ENCODE data around the gene MIB2. TPM values are rescaled to one million over a fixed set of nuclear protein-coding genes. Genes with fewer than 3 reads are reported as not detected.
A peak's percentile ranks its signal among the peaks of the same experiment; 100 is the strongest.

MIB2 gene
- total RNA-seq, 6 experiments from 2014 or later, result 20.7 to 38.5 (median 33.9) TPM

DNA sequence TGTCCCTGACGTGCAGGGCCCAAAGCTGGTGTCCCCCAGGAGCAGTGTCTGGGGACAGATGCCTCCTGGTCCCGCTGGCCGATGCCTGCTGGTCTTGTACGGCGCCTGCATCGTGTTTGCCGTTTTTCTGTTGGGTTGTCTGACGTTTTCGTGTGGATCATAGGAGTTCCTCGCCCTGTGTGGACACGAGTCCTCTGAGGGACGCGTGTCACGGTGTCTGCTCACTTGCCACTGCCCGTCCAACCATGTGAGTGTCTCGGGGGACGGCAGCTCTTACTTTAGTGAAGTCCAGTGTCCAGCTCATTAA lies 7.4 kb downstream of the MIB2 start:
- H3K4me1 ChIP-seq, result no peaks in the 10 kb centered on the region
- no peak for TF ChIP-seq POLR2A (IDR thresholded peaks at IDR 0.05)
- TF ChIP-seq, protein P1, sequence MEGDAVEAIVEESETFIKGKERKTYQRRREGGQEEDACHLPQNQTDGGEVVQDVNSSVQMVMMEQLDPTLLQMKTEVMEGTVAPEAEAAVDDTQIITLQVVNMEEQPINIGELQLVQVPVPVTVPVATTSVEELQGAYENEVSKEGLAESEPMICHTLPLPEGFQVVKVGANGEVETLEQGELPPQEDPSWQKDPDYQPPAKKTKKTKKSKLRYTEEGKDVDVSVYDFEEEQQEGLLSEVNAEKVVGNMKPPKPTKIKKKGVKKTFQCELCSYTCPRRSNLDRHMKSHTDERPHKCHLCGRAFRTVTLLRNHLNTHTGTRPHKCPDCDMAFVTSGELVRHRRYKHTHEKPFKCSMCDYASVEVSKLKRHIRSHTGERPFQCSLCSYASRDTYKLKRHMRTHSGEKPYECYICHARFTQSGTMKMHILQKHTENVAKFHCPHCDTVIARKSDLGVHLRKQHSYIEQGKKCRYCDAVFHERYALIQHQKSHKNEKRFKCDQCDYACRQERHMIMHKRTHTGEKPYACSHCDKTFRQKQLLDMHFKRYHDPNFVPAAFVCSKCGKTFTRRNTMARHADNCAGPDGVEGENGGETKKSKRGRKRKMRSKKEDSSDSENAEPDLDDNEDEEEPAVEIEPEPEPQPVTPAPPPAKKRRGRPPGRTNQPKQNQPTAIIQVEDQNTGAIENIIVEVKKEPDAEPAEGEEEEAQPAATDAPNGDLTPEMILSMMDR (IDR thresholded peaks at IDR 0.05), result no peak
- ATAC-seq, result no peak
- intact Hi-C loops (cut with DNase I), result loop anchor here in 1 of 2 donors (10.0 kb wide), 1 partner anchor 52 kb away; no protein-coding TSS in a partner anchor
- WGBS (ENCODE audit: insufficient coverage, low coverage, low lambda C conversion rate, missing lambda C conversion rate), result 91% methylated on average over 10 of the region's 17 CpGs
- H3K4me3 ChIP-seq, result no peak overlapping the region
- no peaks in the 10 kb centered on the region for H3K27me3 ChIP-seq
- H3K36me3 ChIP-seq, result peaks cover 0 to 4% (median 0%) of the 10 kb centered on the region in 4 donors
- DNase-seq, result peak in 1 of 3 donors; percentile 47
- no peak overlapping the region for H3K27ac ChIP-seq
- no peaks in the 10 kb centered on the region for H3K9me3 ChIP-seq

DNA sequence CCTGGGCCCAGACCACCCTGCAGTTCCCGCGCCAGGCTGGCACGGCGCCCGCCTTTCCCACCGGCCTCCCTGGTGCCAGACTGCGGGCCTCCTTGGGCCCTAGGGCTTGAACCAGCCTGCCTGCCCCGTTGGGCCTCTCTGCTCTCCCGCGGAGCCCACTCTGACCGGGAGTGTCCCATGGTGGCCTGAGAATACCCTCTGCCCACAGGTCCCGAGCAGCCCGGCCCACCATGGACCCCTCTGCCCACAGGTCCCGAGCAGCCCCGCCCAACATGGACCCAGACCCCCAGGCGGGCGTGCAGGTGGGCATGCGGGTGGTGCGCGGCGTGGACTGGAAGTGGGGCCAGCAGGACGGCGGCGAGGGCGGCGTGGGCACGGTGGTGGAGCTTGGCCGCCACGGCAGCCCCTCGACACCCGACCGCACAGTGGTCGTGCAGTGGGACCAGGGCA lies 7.9 kb downstream of the MIB2 start:
- Histone ChIP-seq H3K36me3 (peaks cover 0 to 4% (median under 1%) of the 10 kb centered on the region in 4 donors), H3K27me3 (no peaks in the 10 kb centered on the region), H3K9me3 (no peaks in the 10 kb centered on the region), H3K4me1 (no peaks in the 10 kb centered on the region), H3K27ac (no peak overlapping the region), H3K4me3 (no peak overlapping the region)
- DNase-seq, result peak in 1 of 3 donors; percentile 47
- ATAC-seq, result no peak
- TF ChIP-seq, protein P1 (IDR thresholded peaks at IDR 0.05), result no peak
- TF ChIP-seq POLR2A (IDR thresholded peaks at IDR 0.05), result no peak
- intact Hi-C loops (cut with DNase I), result loop anchor here in 1 of 2 donors (10.0 kb wide), 1 partner anchor 52 kb away; no protein-coding TSS in a partner anchor
- WGBS (ENCODE audit: insufficient coverage, low coverage, low lambda C conversion rate, missing lambda C conversion rate), result 80% methylated on average over 1 of the region's 33 CpGs

DNA sequence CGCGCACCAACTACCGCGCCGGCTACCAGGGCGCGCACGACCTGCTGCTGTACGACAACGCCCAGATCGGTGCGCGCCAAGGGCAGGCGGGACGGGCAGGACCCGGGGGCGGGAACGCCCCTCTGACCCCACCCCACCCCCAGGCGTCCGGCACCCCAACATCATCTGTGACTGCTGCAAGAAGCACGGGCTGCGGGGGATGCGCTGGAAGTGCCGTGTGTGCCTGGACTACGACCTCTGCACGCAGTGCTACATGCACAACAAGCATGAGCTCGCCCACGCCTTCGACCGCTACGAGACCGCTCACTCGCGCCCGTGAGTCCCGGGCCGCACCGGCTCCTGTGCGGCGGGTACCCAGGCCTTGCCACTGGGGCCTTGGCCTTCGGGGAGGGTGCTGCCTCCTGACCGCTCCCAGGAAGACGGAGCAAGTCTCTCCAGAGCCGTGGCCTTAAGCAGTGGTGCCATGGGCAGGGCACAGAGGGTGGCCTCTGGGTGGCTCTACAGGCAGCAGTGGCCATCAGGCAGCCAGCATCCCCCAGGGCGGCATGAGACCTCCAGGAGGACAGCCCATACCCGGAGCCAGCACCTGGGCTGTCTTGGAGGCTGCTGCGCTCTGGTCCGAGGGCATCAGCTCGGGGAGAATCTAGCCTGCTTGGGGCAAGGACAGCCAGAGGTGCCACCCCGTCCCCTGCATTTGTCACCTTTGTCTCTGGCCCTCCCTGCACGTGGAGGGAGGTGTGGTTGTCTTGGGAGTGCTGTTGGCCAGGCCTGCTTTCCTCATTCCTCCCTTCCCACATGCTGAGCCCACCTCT lies 8.5 kb downstream of the MIB2 start:
- TF ChIP-seq POLR2A (IDR thresholded peaks at IDR 0.05), result no peak
- TF ChIP-seq, protein P1 (IDR thresholded peaks at IDR 0.05), result no peak
- no CpG with 5 or more reads among the region's 51 CpGs for WGBS (ENCODE audit: insufficient coverage, low coverage, low lambda C conversion rate, missing lambda C conversion rate)
- H3K36me3 ChIP-seq, result peaks cover 0 to 4% (median 2%) of the 10 kb centered on the region in 4 donors
- H3K27me3 ChIP-seq, result no peaks in the 10 kb centered on the region
- ATAC-seq (no peak), DNase-seq (peak in 2 of 3 donors; percentile 9 to 56)
- no peak overlapping the region for H3K4me3 ChIP-seq
- intact Hi-C loops (cut with DNase I), result loop anchor here in 1 of 2 donors (10.0 kb wide), 1 partner anchor 51 kb away; no protein-coding TSS in a partner anchor
- no peaks in the 10 kb centered on the region for H3K9me3 ChIP-seq
- H3K4me1 ChIP-seq, result no peaks in the 10 kb centered on the region
- H3K27ac ChIP-seq, result no peak overlapping the region

DNA sequence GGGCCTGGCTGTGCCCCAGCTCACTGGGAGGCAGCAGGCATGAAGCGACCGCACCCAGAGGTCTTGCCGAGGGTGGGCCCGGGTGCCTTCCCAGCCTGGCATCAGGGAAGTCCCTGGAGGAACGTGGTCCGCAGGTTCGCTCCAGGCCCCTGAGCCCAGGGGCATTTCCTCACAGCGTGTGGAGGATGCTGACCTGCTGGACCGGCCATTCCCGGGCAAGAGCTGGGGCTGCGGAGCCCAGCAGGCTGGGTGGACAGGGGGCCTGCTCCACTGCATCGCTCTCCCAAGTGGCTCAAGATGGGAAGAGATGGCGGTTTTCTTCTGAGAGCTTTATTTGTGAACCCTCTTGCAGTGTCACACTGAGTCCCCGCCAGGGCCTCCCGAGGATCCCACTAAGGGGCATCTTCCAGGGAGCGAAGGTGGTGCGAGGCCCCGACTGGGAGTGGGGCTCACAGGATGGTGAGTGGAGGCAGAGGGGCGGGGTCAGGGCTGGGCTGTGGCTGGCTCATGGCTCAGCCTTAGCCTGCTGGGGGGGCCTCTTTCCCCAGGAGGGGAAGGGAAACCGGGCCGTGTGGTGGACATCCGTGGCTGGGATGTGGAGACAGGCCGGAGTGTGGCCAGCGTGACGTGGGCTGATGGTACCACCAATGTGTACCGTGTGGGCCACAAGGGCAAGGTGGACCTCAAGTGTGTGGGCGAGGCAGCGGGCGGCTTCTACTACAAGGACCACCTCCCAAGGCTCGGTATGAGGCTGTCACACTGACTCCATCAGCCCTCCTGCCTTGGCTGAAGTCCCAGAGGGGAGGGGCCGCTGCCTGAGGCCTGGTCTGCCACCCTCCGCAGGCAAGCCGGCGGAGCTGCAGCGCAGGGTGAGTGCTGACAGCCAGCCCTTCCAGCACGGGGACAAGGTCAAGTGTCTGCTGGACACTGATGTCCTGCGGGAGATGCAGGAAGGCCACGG lies 9.4 kb downstream of the MIB2 start:
- DNase-seq (peak in 2 of 3 donors; percentile 44 to 51), ATAC-seq (no peak)
- Histone ChIP-seq H3K9me3 (no peaks in the 10 kb centered on the region), H3K4me3 (no peak overlapping the region), H3K4me1 (no peaks in the 10 kb centered on the region), H3K27ac (no peak overlapping the region), H3K36me3 (peaks cover 0 to 4% (median 2%) of the 10 kb centered on the region in 4 donors), H3K27me3 (no peaks in the 10 kb centered on the region)
- intact Hi-C loops (cut with DNase I), result loop anchor here in 1 of 2 donors (10.0 kb wide), 1 partner anchor 50 kb away; no protein-coding TSS in a partner anchor
- TF ChIP-seq POLR2A (IDR thresholded peaks at IDR 0.05), result no peak
- TF ChIP-seq, protein P1 (IDR thresholded peaks at IDR 0.05), result no peak
- WGBS (ENCODE audit: insufficient coverage, low coverage, low lambda C conversion rate, missing lambda C conversion rate), result no CpG with 5 or more reads among the region's 38 CpGs

All from right lobe of liver (tissue), 6 donors.